Lower leg skin (tissue), 4 donors: ENCODE results near the gene PRSS8. TPM values are rescaled to one million over a fixed set of nuclear protein-coding genes. Genes with fewer than 3 reads are reported as not detected.

Source experiments
- DNase-seq, 2 donors: peaks; one replicate each; pipeline ENCODE4 v3.0.0-alpha.2; 2019; ENCODE audit warnings: low spot score in 2 of 2
- H3K4me3 ChIP-seq: fragments of 200-600 bp; sonication (generic); 2 replicates; pipeline ENCODE4 v1.5.1; 2017; ENCODE audit warnings: mild to moderate bottlenecking, low read depth; ENCODE audit not compliant: poor library complexity, severe bottlenecking
- CTCF ChIP-seq, 3 donors: fragments of 450-650 bp; IDR thresholded peaks; one replicate each; pipeline ENCODE4 v1.5.1; 2016; ENCODE audit warnings: antibody characterized with exemption in 3 of 3, mild to moderate bottlenecking in 3 of 3, moderate library complexity in 2 of 3
- POLR2A ChIP-seq, 2 donors: fragments of 450-650 bp; IDR thresholded peaks; one replicate each; pipeline ENCODE4 v1.6.1; 2016 to 2017; ENCODE audit warnings: antibody characterized with exemption in 2 of 2, mild to moderate bottlenecking in 1 of 2, moderate library complexity in 1 of 2
- WGBS, 2 donors: methylation state at CpG; one replicate each; pipeline ENCODE4 v1.1.5; 2018; 5-methylcytosine and 5-hydroxymethylcytosine counted together
- intact Hi-C: fragments of 100-400 bp; cut with DNase I; formaldehyde crosslinking; loops from one replicate; pipeline ENCODE4 v1.15.0; 2023; ENCODE audit warnings: low total_unique reads
- total RNA-seq, 4 donors: library from RNA; depleted of rRNA; stranded (reverse); fragments of >200 nt; gene quantifications; one replicate each; pipeline ENCODE4 v1.1.0, GENCODE V29; 2016

PRSS8 gene
- total RNA-seq, 4 donors from 2014 or later: 147 to 223 (median 172) TPM

- TF ChIP-seq POLR2A (IDR thresholded peaks at IDR 0.05) (no peak), CTCF (IDR thresholded peaks at IDR 0.05) (no peak)
- no peak for DNase-seq
- H3K4me3 ChIP-seq: no peak overlapping the region
- 63 to 81% methylated on average over 2 of the region's 2 CpGs for WGBS, 2 donors
- intact Hi-C loops: loop anchor here (5.0 kb wide), 1 partner anchor 103 kb away; the partner anchor contains the start of gene HSD3B7
Measured at GRCh38 chr16:31090540-31090939, 45.0 kb downstream of the PRSS8 start.

- intact Hi-C loops: no loop called here
- DNase-seq: no peak
- H3K4me3 ChIP-seq: no peak overlapping the region
- 94 to 95% methylated on average over 8 of the region's 8 CpGs for WGBS, 2 donors
- TF ChIP-seq POLR2A (IDR thresholded peaks at IDR 0.05) (no peak), CTCF (IDR thresholded peaks at IDR 0.05) (no peak)
Measured at GRCh38 chr16:31089199-31089598, 46.3 kb downstream of the PRSS8 start.

- 76 to 88% methylated on average over 11 to 13 of the region's 15 CpGs for WGBS, 2 donors
- no peak within 1 kb of the TSS for H3K4me3 ChIP-seq
- intact Hi-C loops: no loop called here
- no peak for TF ChIP-seq CTCF (IDR thresholded peaks at IDR 0.05)
- no peak for TF ChIP-seq POLR2A (IDR thresholded peaks at IDR 0.05)
- no peak for DNase-seq
Measured at GRCh38 chr16:31088459-31089183, 46.9 kb downstream of the PRSS8 start, which contains the start of gene PRSS53. PRSS53 (minus strand) TSS chr16:31088943; CDS start chr16:31088809, 134 bp downstream.

GRCh38 chr16:31087971-31088370, 47.6 kb downstream of the PRSS8 start:
- 77 to 79% methylated on average over 3 to 5 of the region's 5 CpGs for WGBS, 2 donors
- intact Hi-C loops: no loop called here

GRCh38 chr16:31087481-31087880, 48.0 kb downstream of the PRSS8 start:
- TF ChIP-seq POLR2A (IDR thresholded peaks at IDR 0.05) (no peak), CTCF (IDR thresholded peaks at IDR 0.05) (no peak)
- 77 to 91% methylated on average over 6 to 8 of the region's 8 CpGs for WGBS, 2 donors
- intact Hi-C loops: no loop called here
- DNase-seq: no peak
- no peak overlapping the region for H3K4me3 ChIP-seq

More at GRCh38 chr16:31087971-31088370, 47.6 kb downstream of the PRSS8 start:
- H3K4me3 ChIP-seq: no peak overlapping the region
- TF ChIP-seq CTCF (IDR thresholded peaks at IDR 0.05) (no peak), POLR2A (IDR thresholded peaks at IDR 0.05) (no peak)
- DNase-seq: no peak

GRCh38 chr16:31086629-31086906, 49.0 kb downstream of the PRSS8 start:
- 85 to 88% methylated on average over 5 to 6 of the region's 6 CpGs for WGBS, 2 donors
- no peak for DNase-seq
- intact Hi-C loops: no loop called here
- H3K4me3 ChIP-seq: no peak overlapping the region
- TF ChIP-seq CTCF (IDR thresholded peaks at IDR 0.05): no peak
